ENCODE measurements around the gene CTSZ.
"Not testable (repeated sequence)": the region's sequence is repeated elsewhere in the genome, so short reads cannot be mapped to it uniquely, and the experiment has no call there.

Gene CTSZ

GRCh38 chr20:58947797-58948388, 59.2 kb downstream of the CTSZ start:
- DNase-seq: not testable (repeated sequence)

- DNase-seq: no peak
Measured at GRCh38 chr20:58945965-58946631, 61.0 kb downstream of the CTSZ start.
